PC-9 (cell line): ENCODE data around the gene ENTHD1. TPM values are rescaled to one million over a fixed set of nuclear protein-coding genes. Genes with fewer than 3 reads are reported as not detected.

Experiments
- BruUV-seq: library from RNA; stranded (reverse); fragments of 400-500 nt; replicated peaks from 2 replicates; lab custom pipeline; 2021; lab: Mats Ljungman, UMichigan
- CTCF ChIA-PET: fragments of 300-600 bp; sonication (Branson Sonifier 250); formaldehyde crosslinking; loops from one replicate; lab custom pipeline; 2022; ENCODE audit warnings: antibody characterized with exemption; lab: Charles Lee
- POLR2A ChIA-PET: fragments of 300-600 bp; sonication (Branson Sonifier 250); formaldehyde crosslinking; loops from one replicate; lab custom pipeline; 2022; ENCODE audit warnings: antibody characterized with exemption; ENCODE audit not compliant: unreplicated experiment; lab: Charles Lee
- DNase-seq, 2 experiments: peaks; one replicate each; pipeline versions ENCODE4 v3.0.0 to v3.0.0-alpha.2; 2015 to 2022; ENCODE audit warnings: mixed read lengths in 1 of 2
- H2AFZ ChIP-seq: fragments of 200-600 bp; sonication (generic); 2 replicates; pipeline ENCODE4 v1.8.1; 2017; ENCODE audit warnings: antibody characterized with exemption
- H3F3A ChIP-seq: fragments of 200-600 bp; sonication (generic); 2 replicates; pipeline ENCODE4 v1.8.1; 2017; ENCODE audit warnings: antibody characterized with exemption, mild to moderate bottlenecking, low read depth; ENCODE audit not compliant: insufficient read depth
- H3K27ac ChIP-seq: fragments of 200-600 bp; sonication (generic); 2 replicates; pipeline ENCODE4 v1.6.1; 2016; ENCODE audit warnings: mixed run types
- H3K27me3 ChIP-seq: fragments of 200-600 bp; sonication (generic); 2 replicates; pipeline ENCODE4 v1.6.1; 2016; ENCODE audit warnings: low read depth, mixed run types; ENCODE audit not compliant: insufficient read depth
- H3K36me3 ChIP-seq: fragments of 200-600 bp; sonication (generic); 2 replicates; pipeline ENCODE4 v1.6.1; 2016; ENCODE audit warnings: low read depth, mixed run types
- H3K4me1 ChIP-seq: fragments of 200-600 bp; sonication (generic); replicated peaks from 2 replicates; pipeline ENCODE4 v1.6.1; 2016; ENCODE audit warnings: mixed run types; ENCODE audit not compliant: insufficient read depth
- H3K4me2 ChIP-seq: fragments of 200-600 bp; sonication (generic); 2 replicates; pipeline ENCODE4 v1.6.1; 2017; ENCODE audit warnings: mixed run types
- H3K4me3 ChIP-seq: fragments of 200-600 bp; sonication (generic); 2 replicates; pipeline ENCODE4 v1.6.1; 2016; ENCODE audit warnings: mixed run types
- H3K79me2 ChIP-seq: fragments of 200-600 bp; sonication (generic); 2 replicates; pipeline ENCODE4 v1.6.1; 2017; ENCODE audit warnings: low read depth, mixed run types
- H3K9me2 ChIP-seq: fragments of 200-600 bp; sonication (generic); 2 replicates; pipeline ENCODE4 v1.8.1; 2017; ENCODE audit warnings: mild to moderate bottlenecking; ENCODE audit not compliant: insufficient read depth
- H3K9me3 ChIP-seq: fragments of 200-600 bp; sonication (generic); 2 replicates; pipeline ENCODE4 v1.8.1; 2016; ENCODE audit warnings: low read depth; ENCODE audit not compliant: insufficient read depth
- H4K20me1 ChIP-seq: fragments of 200-600 bp; sonication (generic); 2 replicates; pipeline ENCODE4 v1.8.1; 2017; ENCODE audit not compliant: insufficient read depth
- EZH2 ChIP-seq: fragments of 200-600 bp; sonication (generic); IDR thresholded peaks from 2 replicates; pipeline ENCODE4 v1.8.0; 2017; ENCODE audit warnings: antibody characterized with exemption, low read depth
- intact Hi-C: fragments of 100-400 bp; cut with micrococcal nuclease; formaldehyde crosslinking; loops from one replicate; pipeline ENCODE4 v1.10.0; 2022; ENCODE audit not compliant: unreplicated experiment
- total RNA-seq: library from RNA; stranded (reverse); gene quantifications from 2 replicates; pipeline ENCODE4 v1.2.3, GENCODE V29; 2021
- TF ChIP-seq, protein P1 (sequence below): fragments of 200-600 bp; sonication (generic); conservative IDR thresholded peaks from 2 replicates; pipeline ENCODE4 v1.6.1; 2017; ENCODE audit warnings: mixed run types, antibody characterized with exemption, mild to moderate bottlenecking, moderate library complexity

ENTHD1 gene
- total RNA-seq, 1 experiment from 2014 or later = not detected

DNA sequence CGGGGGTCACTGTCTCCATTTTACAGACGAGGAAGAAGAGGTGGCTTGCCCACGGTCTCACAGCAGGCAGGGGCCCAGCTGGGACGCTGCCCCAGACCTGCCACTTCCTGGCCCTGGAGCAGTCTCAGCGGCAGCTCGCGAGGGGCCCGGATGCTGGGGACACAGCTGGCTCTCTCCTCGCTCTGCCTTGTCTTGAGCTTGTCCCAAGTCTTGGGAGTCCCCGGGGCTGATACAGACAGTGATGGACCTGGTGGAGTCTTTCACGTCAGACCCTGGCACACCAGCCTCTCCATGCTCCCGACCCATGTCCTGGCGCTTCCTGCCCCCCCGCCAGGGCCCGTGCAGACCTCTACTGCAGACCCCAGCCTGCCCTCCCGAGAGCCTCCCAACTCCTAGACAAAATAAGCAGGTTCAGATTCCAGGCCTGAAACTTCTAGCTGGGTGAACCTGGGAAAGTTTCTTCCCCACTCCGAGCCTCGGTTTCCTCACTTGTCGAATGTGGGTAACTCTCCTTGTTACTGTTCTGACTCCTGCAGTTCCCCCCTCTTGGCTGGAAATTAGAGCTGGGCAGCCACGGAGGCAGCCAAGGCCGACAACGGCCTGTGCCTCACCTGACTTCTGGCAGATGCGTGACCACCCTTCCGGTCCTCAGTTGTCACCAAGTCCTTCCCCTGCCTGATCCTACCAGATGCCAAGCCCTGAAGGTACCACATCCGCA, 177.6 kb downstream of the ENTHD1 start:
- intact Hi-C loops = no loop called here
- Histone ChIP-seq H3K36me3 (no peaks in the 10 kb centered on the region), H4K20me1 (no peaks in the 10 kb centered on the region), H3K27ac (no peak overlapping the region), H3K4me2 (no peak overlapping the region), H3K27me3 (peaks cover 49% of the 10 kb centered on the region), H3K4me1 (no peaks in the 10 kb centered on the region; the same call in 1 of the 2 replicates), H3K4me3 (no peak overlapping the region), H3K79me2 (no peaks in the 10 kb centered on the region), H3K9me3 (no peaks in the 10 kb centered on the region), H2AFZ (no peak overlapping the region), H3F3A (no peaks in the 10 kb centered on the region), H3K9me2 (no peaks in the 10 kb centered on the region)
- BruUV-seq = no TSS peak
- DNase-seq = no peak
- CTCF ChIA-PET = no interaction called here
- POLR2A ChIA-PET = no interaction called here
- TF ChIP-seq, protein P1, sequence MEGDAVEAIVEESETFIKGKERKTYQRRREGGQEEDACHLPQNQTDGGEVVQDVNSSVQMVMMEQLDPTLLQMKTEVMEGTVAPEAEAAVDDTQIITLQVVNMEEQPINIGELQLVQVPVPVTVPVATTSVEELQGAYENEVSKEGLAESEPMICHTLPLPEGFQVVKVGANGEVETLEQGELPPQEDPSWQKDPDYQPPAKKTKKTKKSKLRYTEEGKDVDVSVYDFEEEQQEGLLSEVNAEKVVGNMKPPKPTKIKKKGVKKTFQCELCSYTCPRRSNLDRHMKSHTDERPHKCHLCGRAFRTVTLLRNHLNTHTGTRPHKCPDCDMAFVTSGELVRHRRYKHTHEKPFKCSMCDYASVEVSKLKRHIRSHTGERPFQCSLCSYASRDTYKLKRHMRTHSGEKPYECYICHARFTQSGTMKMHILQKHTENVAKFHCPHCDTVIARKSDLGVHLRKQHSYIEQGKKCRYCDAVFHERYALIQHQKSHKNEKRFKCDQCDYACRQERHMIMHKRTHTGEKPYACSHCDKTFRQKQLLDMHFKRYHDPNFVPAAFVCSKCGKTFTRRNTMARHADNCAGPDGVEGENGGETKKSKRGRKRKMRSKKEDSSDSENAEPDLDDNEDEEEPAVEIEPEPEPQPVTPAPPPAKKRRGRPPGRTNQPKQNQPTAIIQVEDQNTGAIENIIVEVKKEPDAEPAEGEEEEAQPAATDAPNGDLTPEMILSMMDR = no peak

DNA sequence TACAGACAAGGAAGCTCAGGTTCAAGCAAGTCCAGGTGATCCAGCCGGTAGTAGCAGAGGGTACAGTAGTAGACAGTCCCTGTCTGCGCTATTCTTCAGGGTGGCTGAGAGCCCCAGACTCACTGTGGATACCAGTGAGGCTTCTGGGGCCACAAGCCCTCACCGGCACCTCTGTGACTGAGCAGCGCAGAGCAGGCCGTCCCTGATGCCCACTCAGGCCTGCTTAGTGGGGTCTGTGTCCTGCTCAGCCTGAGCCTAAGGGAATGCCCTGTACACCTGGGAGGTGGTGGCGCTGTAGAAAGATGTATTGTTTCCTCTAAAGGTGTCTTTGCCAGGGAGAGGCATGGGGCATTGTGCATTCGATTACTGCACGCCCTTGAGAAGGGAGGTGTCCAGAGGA, 179.2 kb downstream of the ENTHD1 start:
- Histone ChIP-seq H4K20me1 (no peaks in the 10 kb centered on the region), H3K4me1 (no peaks in the 10 kb centered on the region; the same call in 1 of the 2 replicates), H3K9me2 (no peaks in the 10 kb centered on the region), H2AFZ (no peak overlapping the region), H3F3A (no peaks in the 10 kb centered on the region), H3K9me3 (no peaks in the 10 kb centered on the region), H3K36me3 (no peaks in the 10 kb centered on the region), H3K4me3 (no peak overlapping the region), H3K27me3 (peaks cover 49% of the 10 kb centered on the region), H3K79me2 (no peaks in the 10 kb centered on the region), H3K4me2 (no peak overlapping the region), H3K27ac (no peak overlapping the region)
- no peak for DNase-seq
- BruUV-seq = no TSS peak
- intact Hi-C loops = no loop called here
- TF ChIP-seq, protein P1 = no peak
- TF ChIP-seq EZH2 = no peak
- ChIA-PET POLR2A (no interaction called here), CTCF (no interaction called here)

DNA sequence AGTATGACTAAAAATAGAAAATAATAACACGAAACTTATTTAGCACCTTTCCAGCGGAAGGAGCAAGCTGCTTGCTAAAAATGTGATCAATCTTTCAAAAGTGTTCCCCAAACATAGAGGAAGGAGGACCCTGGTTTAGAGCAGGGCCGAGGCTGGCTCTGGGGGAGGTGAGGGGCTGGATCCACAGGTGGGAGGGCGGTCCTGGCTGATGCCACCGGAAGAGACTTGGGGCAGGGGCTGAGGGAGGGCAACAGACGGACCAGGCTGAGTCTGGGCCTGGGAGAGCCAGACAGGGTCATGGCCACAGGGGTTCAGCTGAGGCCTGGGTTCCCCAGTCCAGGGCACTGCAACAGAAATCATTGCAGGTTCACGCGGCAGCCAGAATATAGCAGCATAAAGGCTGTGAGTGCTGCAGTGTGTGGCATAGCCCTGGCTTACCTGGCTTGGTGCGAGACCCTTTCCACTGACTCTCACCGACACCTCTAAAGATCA, 179.7 kb downstream of the ENTHD1 start:
- no peak overlapping the region for H3K27ac ChIP-seq
- no peaks in the 10 kb centered on the region for H3F3A ChIP-seq
- CTCF ChIA-PET = no interaction called here
- H3K4me3 ChIP-seq = no peak overlapping the region
- H2AFZ ChIP-seq = no peak overlapping the region
- no peaks in the 10 kb centered on the region for H4K20me1 ChIP-seq
- peaks cover 53% of the 10 kb centered on the region for H3K27me3 ChIP-seq
- TF ChIP-seq, protein P1 = no peak
- TF ChIP-seq EZH2 = no peak
- no peak overlapping the region for H3K4me2 ChIP-seq
- H3K36me3 ChIP-seq = no peaks in the 10 kb centered on the region
- no peaks in the 10 kb centered on the region for H3K9me3 ChIP-seq
- no TSS peak for BruUV-seq
- H3K4me1 ChIP-seq = no peaks in the 10 kb centered on the region; the same call in 1 of the 2 replicates
- no peaks in the 10 kb centered on the region for H3K9me2 ChIP-seq
- no peaks in the 10 kb centered on the region for H3K79me2 ChIP-seq
- intact Hi-C loops = no loop called here
- DNase-seq = no peak
- POLR2A ChIA-PET = no interaction called here
